Measurements from ENCODE around the gene POLR2H. TPM values are rescaled to one million over a fixed set of nuclear protein-coding genes. Genes with fewer than 3 reads are reported as not detected.

Gene POLR2H
- total RNA-seq, 2 donors from 2014 or later, result 28.6 to 38.3 TPM

DNA sequence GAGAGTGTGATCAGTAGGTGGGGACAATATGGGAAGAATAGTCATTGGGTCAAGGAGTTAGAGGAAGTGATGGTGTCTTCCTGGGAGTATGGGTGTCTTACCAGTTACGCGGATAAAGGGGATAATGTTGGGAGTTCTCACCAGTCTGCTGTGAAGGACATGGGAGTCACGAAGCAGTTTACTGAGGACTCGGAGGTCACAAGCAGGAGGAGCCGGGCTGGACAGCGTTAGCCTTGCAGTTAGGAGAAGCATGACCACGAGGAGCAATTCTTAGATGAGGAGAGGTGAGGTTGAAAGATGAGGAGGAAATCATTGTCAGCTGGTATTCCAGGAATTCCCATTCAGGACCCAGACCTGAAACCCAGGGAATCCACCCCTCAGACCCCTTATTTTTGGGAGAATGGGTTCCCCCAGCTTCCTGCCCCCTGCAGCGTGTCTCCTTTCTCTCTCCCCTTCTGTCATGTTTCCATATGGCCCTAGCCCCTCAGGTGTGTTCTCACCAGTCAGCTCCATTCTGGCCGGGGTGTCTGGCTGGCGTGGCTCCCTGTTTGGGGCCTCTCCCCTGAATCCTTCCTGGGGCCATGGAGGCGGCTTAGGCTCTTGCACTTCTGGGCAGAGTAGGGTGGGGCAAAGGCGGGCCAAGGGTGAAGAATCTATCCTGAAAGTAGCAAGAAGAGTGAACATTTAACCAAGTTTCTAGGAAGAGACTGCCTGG lies 14.4 kb downstream of the POLR2H start:
- Mint-ChIP-seq H3K4me1 (peaks cover 10% of the 10 kb centered on the region), H3K27me3 (peaks cover 49% of the 10 kb centered on the region), H3K4me3 (peak overlapping the region; percentile 25), H3K36me3 (ENCODE audit: low read depth) (peaks cover 9% of the 10 kb centered on the region), H3K27ac (no peak overlapping the region)
- DNase-seq (no peak), ATAC-seq (no peak)
- no peaks in the 10 kb centered on the region for H3K9me3 ChIP-seq (ENCODE audit: control insufficient read depth, low read length, poor library complexity, severe bottlenecking)

DNA sequence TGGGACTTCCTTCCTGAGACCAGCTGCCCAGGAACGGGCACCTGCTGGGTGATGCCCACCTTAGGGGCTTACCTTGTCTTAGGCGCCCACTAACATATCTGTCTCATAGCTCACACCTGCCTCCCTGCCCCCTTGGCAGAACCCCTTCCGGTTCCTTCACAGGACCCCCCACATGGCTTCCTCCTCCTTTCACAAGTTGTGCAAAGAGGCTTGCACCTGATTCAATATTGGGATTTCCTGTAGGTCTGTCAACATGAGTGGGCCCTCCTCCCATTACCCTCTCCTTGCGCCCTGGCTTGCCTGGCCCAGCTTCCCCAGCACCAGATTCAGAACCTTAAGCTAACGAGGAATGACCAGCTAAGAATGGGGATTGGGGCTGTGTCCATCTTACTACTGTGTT lies 15.9 kb downstream of the POLR2H start:
- no peak overlapping the region for H3K4me3 Mint-ChIP-seq
- no peak for ATAC-seq
- no peak for DNase-seq
- peaks cover 61% of the 10 kb centered on the region for H3K27me3 Mint-ChIP-seq
- H3K27ac Mint-ChIP-seq, result no peak overlapping the region
- H3K9me3 ChIP-seq (ENCODE audit: control insufficient read depth, low read length, poor library complexity, severe bottlenecking), result no peaks in the 10 kb centered on the region
- H3K36me3 Mint-ChIP-seq (ENCODE audit: low read depth), result peaks cover 9% of the 10 kb centered on the region
- H3K4me1 Mint-ChIP-seq, result peaks cover 6% of the 10 kb centered on the region

DNA sequence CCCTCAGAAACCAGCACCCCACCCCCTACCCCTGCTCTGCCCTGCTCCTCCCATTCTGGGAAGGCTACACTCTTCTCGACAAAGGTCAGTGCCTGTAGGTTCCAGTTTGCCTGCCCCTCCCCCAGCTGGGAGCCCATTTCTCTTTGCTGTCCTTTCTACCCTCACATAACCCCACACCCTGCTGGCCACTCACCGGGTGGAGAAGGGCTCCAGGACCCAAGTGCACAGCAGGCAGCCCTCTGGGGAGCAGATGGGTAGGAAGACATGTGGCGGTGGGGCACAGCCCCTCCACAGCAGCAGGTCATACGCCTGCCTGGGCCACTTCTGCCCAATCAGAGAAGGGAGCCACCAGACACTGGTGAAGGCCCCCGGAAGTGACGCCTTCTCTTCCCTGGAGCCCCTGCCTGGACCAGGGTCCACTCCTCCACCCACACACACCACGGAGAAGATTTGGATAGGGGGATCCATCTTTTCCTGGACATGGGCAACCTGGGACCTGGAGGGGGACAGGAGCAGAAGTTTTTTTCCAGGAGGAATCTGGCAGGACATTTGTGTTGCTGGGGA lies 16.5 kb downstream of the POLR2H start, which contains the start of gene THPO:
THPO (minus strand) TSS at position 326 of the 564 bp plus-strand sequence. CDS start 1,948 bp downstream, outside the sequence.
- no peaks in the 10 kb centered on the region for H3K9me3 ChIP-seq (ENCODE audit: control insufficient read depth, low read length, poor library complexity, severe bottlenecking)
- DNase-seq (no peak), ATAC-seq (no peak)
- Mint-ChIP-seq H3K4me1 (peaks cover 6% of the 10 kb centered on the region), H3K27me3 (peaks cover 67% of the 10 kb centered on the region), H3K36me3 (ENCODE audit: low read depth) (peaks cover 9% of the 10 kb centered on the region), H3K27ac (no peak within 1 kb of the TSS), H3K4me3 (peak within 1 kb of the TSS; percentile 88)

GRCh38 chr3:184378651-184379357 lies 17.3 kb downstream of the POLR2H start:
- DNase-seq (no peak), ATAC-seq (no peak)
- Mint-ChIP-seq H3K27ac (no peak overlapping the region), H3K27me3 (peaks cover 69% of the 10 kb centered on the region), H3K36me3 (ENCODE audit: low read depth) (peaks cover 9% of the 10 kb centered on the region), H3K4me1 (peaks cover 6% of the 10 kb centered on the region), H3K4me3 (peak overlapping the region; percentile 88)
- no peaks in the 10 kb centered on the region for H3K9me3 ChIP-seq (ENCODE audit: control insufficient read depth, low read length, poor library complexity, severe bottlenecking)

GRCh38 chr3:184379358-184380184 lies 18.1 kb downstream of the POLR2H start, which contains the start of gene CHRD:
CHRD (plus strand) TSS chr3:184380054; CDS start chr3:184380319, 265 bp downstream.
- DNase-seq (no peak), ATAC-seq (no peak)
- H3K4me1 Mint-ChIP-seq, result peaks cover 6% of the 10 kb centered on the region
- peaks cover 9% of the 10 kb centered on the region for H3K36me3 Mint-ChIP-seq (ENCODE audit: low read depth)
- H3K27ac Mint-ChIP-seq, result no peak within 1 kb of the TSS
- no peaks in the 10 kb centered on the region for H3K9me3 ChIP-seq (ENCODE audit: control insufficient read depth, low read length, poor library complexity, severe bottlenecking)
- H3K27me3 Mint-ChIP-seq, result peaks cover 76% of the 10 kb centered on the region
- H3K4me3 Mint-ChIP-seq, result peak within 1 kb of the TSS; percentile 88

DNA sequence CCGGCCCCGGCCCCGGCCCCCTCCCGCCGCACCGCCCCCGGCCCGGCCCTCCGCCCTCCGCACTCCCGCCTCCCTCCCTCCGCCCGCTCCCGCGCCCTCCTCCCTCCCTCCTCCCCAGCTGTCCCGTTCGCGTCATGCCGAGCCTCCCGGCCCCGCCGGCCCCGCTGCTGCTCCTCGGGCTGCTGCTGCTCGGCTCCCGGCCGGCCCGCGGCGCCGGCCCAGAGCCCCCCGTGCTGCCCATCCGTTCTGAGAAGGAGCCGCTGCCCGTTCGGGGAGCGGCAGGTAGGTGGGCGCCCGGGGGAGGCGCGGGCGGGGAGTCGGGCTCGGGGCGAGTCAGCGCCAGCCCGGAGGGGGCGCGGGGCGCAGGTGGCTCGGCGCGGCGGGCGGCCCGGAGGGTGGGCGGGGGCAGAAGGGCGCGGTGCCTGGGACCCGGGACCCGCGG lies 18.7 kb downstream of the POLR2H start:
- H3K27me3 Mint-ChIP-seq, result peaks cover 78% of the 10 kb centered on the region
- no peaks in the 10 kb centered on the region for H3K9me3 ChIP-seq (ENCODE audit: control insufficient read depth, low read length, poor library complexity, severe bottlenecking)
- peaks cover 8% of the 10 kb centered on the region for H3K36me3 Mint-ChIP-seq (ENCODE audit: low read depth)
- DNase-seq (no peak), ATAC-seq (peak; percentile 57)
- peaks cover 6% of the 10 kb centered on the region for H3K4me1 Mint-ChIP-seq
- no peak overlapping the region for H3K27ac Mint-ChIP-seq
- no peak overlapping the region for H3K4me3 Mint-ChIP-seq

- peaks cover 3% of the 10 kb centered on the region for H3K36me3 Mint-ChIP-seq (ENCODE audit: low read depth)
- no peaks in the 10 kb centered on the region for H3K9me3 ChIP-seq (ENCODE audit: control insufficient read depth, low read length, poor library complexity, severe bottlenecking)
- H3K27ac Mint-ChIP-seq, result no peak overlapping the region
- ATAC-seq (peak; percentile 66), DNase-seq (no peak)
- H3K4me3 Mint-ChIP-seq, result peak overlapping the region; percentile 81
- peaks cover 74% of the 10 kb centered on the region for H3K27me3 Mint-ChIP-seq
- peaks cover 2% of the 10 kb centered on the region for H3K4me1 Mint-ChIP-seq
Observed at GRCh38 chr3:184380627-184381260, 19.2 kb downstream of the POLR2H start.

DNA sequence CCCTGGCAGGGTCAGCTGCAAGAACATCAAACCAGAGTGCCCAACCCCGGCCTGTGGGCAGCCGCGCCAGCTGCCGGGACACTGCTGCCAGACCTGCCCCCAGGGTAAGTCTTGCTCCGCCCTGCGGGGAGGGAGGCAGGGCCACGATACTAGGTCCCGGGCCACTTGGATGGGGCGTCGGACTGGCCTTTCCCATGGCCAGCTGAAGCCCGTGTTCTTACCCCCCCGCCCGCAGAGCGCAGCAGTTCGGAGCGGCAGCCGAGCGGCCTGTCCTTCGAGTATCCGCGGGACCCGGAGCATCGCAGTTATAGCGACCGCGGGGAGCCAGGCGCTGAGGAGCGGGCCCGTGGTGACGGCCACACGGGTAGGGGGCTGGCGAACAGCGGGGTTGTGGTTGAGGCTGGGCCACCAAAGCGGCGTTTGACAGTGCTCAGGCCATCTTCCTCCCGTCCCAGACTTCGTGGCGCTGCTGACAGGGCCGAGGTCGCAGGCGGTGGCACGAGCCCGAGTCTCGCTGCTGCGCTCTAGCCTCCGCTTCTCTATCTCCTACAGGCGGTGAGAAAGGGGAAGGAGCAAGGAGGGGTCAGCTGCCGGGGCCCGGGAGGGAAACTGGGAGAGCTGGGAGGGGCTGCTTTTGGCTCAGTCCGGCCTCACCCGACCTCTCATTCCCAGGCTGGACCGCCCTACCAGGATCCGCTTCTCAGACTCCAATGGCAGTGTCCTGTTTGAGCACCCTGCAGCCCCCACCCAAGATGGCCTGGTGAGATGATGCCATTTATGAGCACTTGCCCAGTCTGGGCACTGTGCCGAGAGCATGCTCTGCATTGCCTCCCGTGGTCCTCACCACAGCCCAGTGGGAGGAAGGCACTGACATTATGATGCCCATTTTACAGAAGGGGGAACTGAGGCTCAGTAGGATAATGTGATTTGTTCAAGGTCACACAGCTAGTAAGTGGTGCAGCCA lies 20.0 kb downstream of the POLR2H start:
- Mint-ChIP-seq H3K36me3 (ENCODE audit: low read depth) (peaks cover 2% of the 10 kb centered on the region), H3K27ac (no peak overlapping the region), H3K4me3 (peak overlapping the region; percentile 81), H3K27me3 (peaks cover 70% of the 10 kb centered on the region), H3K4me1 (peaks cover 2% of the 10 kb centered on the region)
- ATAC-seq (peak; percentile 40), DNase-seq (no peak)
- no peaks in the 10 kb centered on the region for H3K9me3 ChIP-seq (ENCODE audit: control insufficient read depth, low read length, poor library complexity, severe bottlenecking)

GRCh38 chr3:184382326-184383032 lies 21.0 kb downstream of the POLR2H start:
- Mint-ChIP-seq H3K27me3 (peaks cover 70% of the 10 kb centered on the region), H3K27ac (no peak overlapping the region), H3K36me3 (ENCODE audit: low read depth) (peaks cover 2% of the 10 kb centered on the region), H3K4me1 (peaks cover 2% of the 10 kb centered on the region), H3K4me3 (no peak overlapping the region)
- ATAC-seq (no peak), DNase-seq (no peak)
- H3K9me3 ChIP-seq (ENCODE audit: control insufficient read depth, low read length, poor library complexity, severe bottlenecking), result no peaks in the 10 kb centered on the region

GRCh38 chr3:184383033-184383740 lies 21.7 kb downstream of the POLR2H start:
- DNase-seq (no peak), ATAC-seq (no peak)
- no peak overlapping the region for H3K4me3 Mint-ChIP-seq
- no peak overlapping the region for H3K27ac Mint-ChIP-seq
- H3K27me3 Mint-ChIP-seq, result peaks cover 70% of the 10 kb centered on the region
- H3K9me3 ChIP-seq (ENCODE audit: control insufficient read depth, low read length, poor library complexity, severe bottlenecking), result no peaks in the 10 kb centered on the region
- peaks cover 2% of the 10 kb centered on the region for H3K4me1 Mint-ChIP-seq
- H3K36me3 Mint-ChIP-seq (ENCODE audit: low read depth), result peaks cover 3% of the 10 kb centered on the region

GRCh38 chr3:184384342-184384741 lies 22.8 kb downstream of the POLR2H start:
- H3K9me3 ChIP-seq (ENCODE audit: control insufficient read depth, low read length, poor library complexity, severe bottlenecking), result no peaks in the 10 kb centered on the region
- Mint-ChIP-seq H3K27ac (no peak overlapping the region), H3K36me3 (ENCODE audit: low read depth) (peaks cover 2% of the 10 kb centered on the region), H3K4me1 (peaks cover 2% of the 10 kb centered on the region), H3K27me3 (peaks cover 65% of the 10 kb centered on the region), H3K4me3 (no peak overlapping the region)
- no peak for ATAC-seq
- DNase-seq, result no peak

All from T-helper 17 cell (primary cell).